Measurements from ENCODE around the gene RYR2. TPM values are rescaled to one million over a fixed set of nuclear protein-coding genes. Genes with fewer than 3 reads are reported as not detected.

RYR2 gene
- total and polyA plus RNA-seq, 2 of the 8 experiments (the other 6 are each of a cell fraction or from before 2014, with no cell fraction given) = 1.3 to 4.4 TPM

GRCh38 chr1:237528545-237528944 lies 486.6 kb downstream of the RYR2 start:
- Histone ChIP-seq H3K27ac (ENCODE audit: low read depth, low read length) (no peak overlapping the region), H2BK20ac (ENCODE audit: low read length) (no peak overlapping the region), H2AFZ (ENCODE audit: low read length) (no peak overlapping the region), H3K27me3 (replicated peaks in 1 of 4; ENCODE audit: control insufficient read depth in 3 of 4, extremely low read depth in 1 of 4, insufficient read depth in 3 of 4, low read length in 3 of 4) (no peaks in the 10 kb centered on the region), H2BK5ac (ENCODE audit: low read depth, low read length) (no peak overlapping the region), H3K9me3 (ENCODE audit: insufficient read depth in 2 of 2, low read depth in 1 of 2, low read length in 1 of 2) (no peaks in the 10 kb centered on the region; a peak in 1 of 4 replicates), H2BK15ac (ENCODE audit: low read length) (no peak overlapping the region), H3K4me1 (replicated peaks in 1 of 4; ENCODE audit: control insufficient read depth in 3 of 4, insufficient read depth in 4 of 4, low read length in 3 of 4) (no peaks in the 10 kb centered on the region), H3K79me2 (ENCODE audit: control insufficient read depth in 1 of 2, insufficient read depth in 2 of 2, low read length in 2 of 2) (no peaks in the 10 kb centered on the region), H4K20me1 (replicated peaks in 1 of 2; ENCODE audit: control insufficient read depth in 1 of 2, insufficient read depth in 2 of 2, low read length in 2 of 2) (no peaks in the 10 kb centered on the region), H3K79me1 (ENCODE audit: low read depth, low read length) (no peaks in the 10 kb centered on the region), H2BK120ac (replicated peaks; ENCODE audit: low read depth, low read length) (no peak overlapping the region), H3K4me2 (ENCODE audit: insufficient read depth in 1 of 2, low read depth in 2 of 2, low read length in 2 of 2) (no peak overlapping the region), H4K91ac (replicated peaks; ENCODE audit: insufficient read length, low read length) (no peak overlapping the region), H3K36me3 (ENCODE audit: control insufficient read depth in 2 of 4, insufficient read depth in 4 of 4, low read length in 3 of 4) (no peaks in the 10 kb centered on the region), H3K18ac (ENCODE audit: extremely low read depth, low read length) (no peak overlapping the region), H3K9ac (replicated peaks in 1 of 4; ENCODE audit: extremely low read depth in 1 of 4, low read depth in 3 of 4, low read length in 3 of 4) (no peak overlapping the region), H3K4me3 (ENCODE audit: extremely low read depth in 1 of 4, insufficient read depth in 2 of 4, low read depth in 3 of 4, low read length in 4 of 4) (no peak overlapping the region), H3K14ac (ENCODE audit: insufficient read length) (no peak overlapping the region), H2BK12ac (ENCODE audit: low read depth, low read length) (no peak overlapping the region), H4K5ac (ENCODE audit: insufficient read length, low read depth, low read length) (no peak overlapping the region), H3K23me2 (ENCODE audit: low read depth, low read length) (no peaks in the 10 kb centered on the region), H2AK5ac (ENCODE audit: low read depth, low read length) (no peak overlapping the region), H4K8ac (ENCODE audit: extremely low read depth, insufficient read depth, low read length) (no peak overlapping the region), H3K23ac (ENCODE audit: insufficient read length) (no peak overlapping the region), H3K56ac (replicated peaks; ENCODE audit: insufficient read length, low read depth, low read length) (no peak overlapping the region), H3K4ac (replicated peaks; ENCODE audit: insufficient read length, low read depth, low read length) (no peak overlapping the region)
- ChIA-PET POLR2A (ENCODE audit: partially characterized antibody) (no interaction called here), CTCF (ENCODE audit: partially characterized antibody) (no interaction called here)
- no peak for FAIRE-seq
- 89% methylated on average over 2 of the region's 2 CpGs; no CpG with 5 or more reads in 1 of the 2 experiments for WGBS, 2 experiments (ENCODE audit: extremely low coverage in 1 of 2, insufficient coverage in 1 of 2, insufficient read length in 1 of 2, insufficient replicate concordance in 2 of 2, low coverage in 1 of 2, low lambda C conversion rate in 2 of 2, missing lambda C conversion rate in 1 of 2)
- DNase-seq (ENCODE audit: low read depth in 1 of 2, low spot score in 2 of 2) = no peak
- TF ChIP-seq RFX5 (IDR thresholded peaks at IDR 0.05; ENCODE audit: borderline replicate concordance, low read depth, low read length) (no peak), CBX5 (IDR thresholded peaks at IDR 0.05; ENCODE audit: low read depth, low read length) (no peak), CTBP2 (IDR thresholded peaks at IDR 0.05; ENCODE audit: borderline replicate concordance, insufficient read depth, insufficient read length, low read length) (no peak), TAF1 (IDR thresholded peaks at IDR 0.05; ENCODE audit: low read depth, low read length) (no peak)
